Activated T-cell treated with anti-CD3 and anti-CD28 coated beads, Interleukin-2, amount 50 U/mL, for 24 hours (primary cell): ENCODE results near the gene SLC6A13.

Experiments
- DNase-seq: peaks from one replicate; pipeline ENCODE4 v3.0.0-alpha.2; 2020
- H3K27ac Mint-ChIP-seq: 2 replicates; pipeline ENCODE4 v1.8.0; 2020; ENCODE audit warnings: mild to moderate bottlenecking, mixed read lengths
- H3K27me3 Mint-ChIP-seq: 2 replicates; pipeline ENCODE4 v1.8.0; 2020; ENCODE audit warnings: mixed read lengths
- H3K36me3 Mint-ChIP-seq: 2 replicates; pipeline ENCODE4 v1.8.0; 2020; ENCODE audit warnings: low read depth, mixed read lengths
- H3K4me1 Mint-ChIP-seq: 2 replicates; pipeline ENCODE4 v1.8.0; 2020; ENCODE audit warnings: low read depth, mixed read lengths
- H3K4me3 Mint-ChIP-seq: 2 replicates; pipeline ENCODE4 v1.8.0; 2020; ENCODE audit warnings: mild to moderate bottlenecking, moderate library complexity, mixed read lengths
- H3K9me3 Mint-ChIP-seq: 2 replicates; pipeline ENCODE4 v1.8.0; 2020; ENCODE audit warnings: mixed read lengths

Gene SLC6A13

DNA sequence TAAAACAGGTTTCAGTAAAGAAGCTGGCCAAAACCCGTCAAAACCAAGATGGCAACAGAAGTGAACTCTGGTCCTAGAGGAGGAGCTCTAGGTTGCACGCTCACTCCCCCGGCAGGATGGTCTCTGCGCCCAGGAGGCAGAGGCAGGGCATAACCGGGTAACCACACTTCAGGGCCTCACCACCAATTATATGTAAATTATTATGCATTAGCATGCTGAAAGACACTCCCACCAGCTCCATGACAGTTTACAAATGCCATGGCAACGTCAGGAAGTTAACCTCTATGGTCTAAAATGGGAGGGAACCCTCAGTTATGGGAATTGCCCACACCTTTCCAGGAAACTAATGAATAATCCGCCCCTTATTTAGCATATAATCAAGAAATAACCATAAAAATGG, 28.6 kb downstream of the SLC6A13 start:
- peaks cover 11% of the 10 kb centered on the region for H3K9me3 Mint-ChIP-seq
- H3K4me1 Mint-ChIP-seq, result no peaks in the 10 kb centered on the region
- H3K27me3 Mint-ChIP-seq, result peaks cover 2% of the 10 kb centered on the region
- no peaks in the 10 kb centered on the region for H3K36me3 Mint-ChIP-seq
- H3K4me3 Mint-ChIP-seq, result no peak overlapping the region
- H3K27ac Mint-ChIP-seq, result no peak overlapping the region
- DNase-seq, result no peak

DNA sequence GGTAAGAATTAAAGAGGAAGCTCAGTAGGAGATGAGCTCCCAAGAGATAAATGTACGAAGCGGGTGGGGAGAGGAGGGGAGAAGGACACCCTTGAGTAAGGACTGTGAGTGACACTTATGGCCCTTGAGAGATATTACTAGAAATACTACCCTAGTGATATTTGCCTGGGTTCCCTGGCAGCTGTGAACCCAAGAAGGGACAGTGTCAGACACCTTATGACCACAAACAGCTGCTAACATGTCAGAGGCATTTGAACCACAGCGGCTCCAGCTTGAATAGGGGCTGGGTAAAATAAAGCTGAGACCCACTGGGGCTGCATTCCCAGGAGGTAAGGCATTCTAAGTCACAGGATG, 29.0 kb downstream of the SLC6A13 start:
- peaks cover 11% of the 10 kb centered on the region for H3K9me3 Mint-ChIP-seq
- H3K4me1 Mint-ChIP-seq, result no peaks in the 10 kb centered on the region
- DNase-seq, result no peak
- no peak overlapping the region for H3K4me3 Mint-ChIP-seq
- H3K36me3 Mint-ChIP-seq, result no peaks in the 10 kb centered on the region
- peaks cover 2% of the 10 kb centered on the region for H3K27me3 Mint-ChIP-seq
- H3K27ac Mint-ChIP-seq, result no peak overlapping the region

DNA sequence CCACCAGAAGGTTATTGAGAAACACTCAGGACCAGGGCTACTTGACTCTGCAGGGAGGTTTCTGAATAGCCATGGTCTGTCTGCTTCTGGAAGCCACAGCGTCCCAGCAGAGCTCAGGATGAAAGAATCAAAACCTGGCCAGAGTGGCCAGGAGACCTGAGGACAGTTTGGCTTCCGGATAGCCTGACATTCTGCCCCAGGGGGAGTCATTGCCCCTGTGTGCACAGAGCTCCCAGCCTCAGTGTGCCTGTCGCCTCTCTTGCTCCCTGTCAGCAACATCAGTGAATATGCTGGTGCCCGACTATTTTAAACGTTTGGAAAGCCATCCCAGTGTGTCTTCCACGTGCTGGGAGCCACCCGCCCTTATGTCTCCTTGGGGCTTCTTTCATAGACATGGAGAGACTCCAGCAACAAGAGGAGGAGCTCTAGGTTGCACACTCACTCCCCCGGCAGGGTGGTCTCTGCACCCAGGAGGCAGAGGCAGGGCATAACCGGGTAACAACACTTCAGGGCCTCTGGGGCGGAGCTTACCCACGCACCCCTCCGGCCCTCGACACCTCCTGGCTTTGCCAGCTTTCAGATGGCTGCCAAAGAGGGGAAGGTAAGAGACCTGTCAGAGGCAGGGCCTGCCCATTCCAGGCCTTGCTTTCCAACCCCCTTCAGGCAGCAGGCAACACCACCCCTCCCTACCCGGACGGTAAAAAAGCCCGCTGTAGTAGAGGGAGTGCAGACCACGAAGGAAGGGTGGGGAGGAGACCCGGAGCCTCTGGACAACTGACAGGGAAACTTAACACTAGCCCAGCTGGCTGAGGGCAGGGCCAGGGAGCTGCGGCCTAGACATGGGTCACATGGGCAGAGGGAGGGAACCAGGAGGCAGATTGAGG, 29.7 kb downstream of the SLC6A13 start:
- DNase-seq, result no peak
- H3K27me3 Mint-ChIP-seq, result peaks cover 2% of the 10 kb centered on the region
- H3K36me3 Mint-ChIP-seq, result no peaks in the 10 kb centered on the region
- H3K4me3 Mint-ChIP-seq, result no peak overlapping the region
- H3K9me3 Mint-ChIP-seq, result peaks cover 11% of the 10 kb centered on the region
- H3K4me1 Mint-ChIP-seq, result no peaks in the 10 kb centered on the region
- no peak overlapping the region for H3K27ac Mint-ChIP-seq

- Mint-ChIP-seq H3K4me3 (no peak overlapping the region), H3K27ac (no peak overlapping the region), H3K27me3 (no peaks in the 10 kb centered on the region), H3K4me1 (no peaks in the 10 kb centered on the region), H3K36me3 (no peaks in the 10 kb centered on the region), H3K9me3 (peaks cover 7% of the 10 kb centered on the region)
- no peak for DNase-seq
Measured at GRCh38 chr12:230925-231671, 31.5 kb downstream of the SLC6A13 start.

- Mint-ChIP-seq H3K4me3 (no peak overlapping the region), H3K27me3 (no peaks in the 10 kb centered on the region), H3K9me3 (no peaks in the 10 kb centered on the region), H3K27ac (no peak overlapping the region), H3K4me1 (no peaks in the 10 kb centered on the region), H3K36me3 (no peaks in the 10 kb centered on the region)
- DNase-seq, result no peak
Measured at GRCh38 chr12:229441-230191, 33.0 kb downstream of the SLC6A13 start.

GRCh38 chr12:228846-229200, 33.8 kb downstream of the SLC6A13 start:
- Mint-ChIP-seq H3K4me3 (no peak overlapping the region), H3K9me3 (no peaks in the 10 kb centered on the region), H3K27ac (no peak overlapping the region), H3K36me3 (no peaks in the 10 kb centered on the region), H3K4me1 (no peaks in the 10 kb centered on the region), H3K27me3 (no peaks in the 10 kb centered on the region)
- DNase-seq, result no peak

DNA sequence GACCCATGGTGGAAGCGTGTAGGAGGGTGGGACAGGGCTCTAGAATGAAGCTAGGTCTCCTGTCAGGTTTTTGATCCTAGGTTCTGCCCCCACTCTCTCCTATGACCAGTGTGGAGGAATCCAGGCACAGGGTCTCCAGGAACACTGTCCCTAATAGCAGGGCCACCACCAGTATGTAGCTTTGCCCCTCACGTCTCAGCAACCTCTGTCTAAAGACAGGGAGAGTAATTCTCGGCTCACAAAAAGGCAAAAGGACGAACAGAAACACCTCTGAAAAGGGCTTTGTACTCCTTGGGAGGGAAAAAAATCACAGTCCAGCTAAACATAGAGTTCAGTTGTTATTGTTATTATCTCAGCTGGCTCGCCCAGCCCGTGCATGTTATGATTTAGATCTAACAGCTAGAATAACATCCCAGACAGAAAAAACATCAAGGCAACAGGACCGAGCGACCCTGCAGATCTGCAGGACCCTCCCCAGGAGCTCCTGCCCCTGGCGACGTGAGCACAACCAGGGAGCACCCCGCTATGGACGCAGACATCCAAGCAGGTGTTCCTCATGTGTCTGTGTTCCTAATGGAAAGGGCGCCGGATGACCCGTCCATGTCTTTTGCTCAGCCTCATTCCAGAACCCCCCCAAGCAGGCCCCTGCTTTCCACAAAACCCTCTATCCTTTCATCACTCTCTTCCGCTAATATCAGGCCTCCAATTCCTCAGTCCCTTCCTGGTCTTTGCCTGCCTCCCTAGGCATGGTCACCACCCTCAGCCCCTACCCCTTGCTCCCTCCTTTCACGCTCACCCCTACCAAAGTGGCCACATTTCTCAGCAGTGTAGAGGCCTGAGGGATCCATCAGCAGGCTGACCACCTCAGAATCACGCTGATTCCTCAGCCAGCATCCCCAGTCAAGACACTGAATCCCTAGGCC, 34.5 kb downstream of the SLC6A13 start:
- Mint-ChIP-seq H3K9me3 (no peaks in the 10 kb centered on the region), H3K4me1 (no peaks in the 10 kb centered on the region), H3K4me3 (no peak overlapping the region), H3K36me3 (no peaks in the 10 kb centered on the region), H3K27ac (no peak overlapping the region), H3K27me3 (no peaks in the 10 kb centered on the region)
- DNase-seq, result no peak

GRCh38 chr12:227286-227915, 35.2 kb downstream of the SLC6A13 start:
- H3K36me3 Mint-ChIP-seq, result no peaks in the 10 kb centered on the region
- H3K9me3 Mint-ChIP-seq, result no peaks in the 10 kb centered on the region
- H3K27me3 Mint-ChIP-seq, result no peaks in the 10 kb centered on the region
- no peaks in the 10 kb centered on the region for H3K4me1 Mint-ChIP-seq
- H3K4me3 Mint-ChIP-seq, result no peak overlapping the region
- no peak overlapping the region for H3K27ac Mint-ChIP-seq
- DNase-seq, result no peak

DNA sequence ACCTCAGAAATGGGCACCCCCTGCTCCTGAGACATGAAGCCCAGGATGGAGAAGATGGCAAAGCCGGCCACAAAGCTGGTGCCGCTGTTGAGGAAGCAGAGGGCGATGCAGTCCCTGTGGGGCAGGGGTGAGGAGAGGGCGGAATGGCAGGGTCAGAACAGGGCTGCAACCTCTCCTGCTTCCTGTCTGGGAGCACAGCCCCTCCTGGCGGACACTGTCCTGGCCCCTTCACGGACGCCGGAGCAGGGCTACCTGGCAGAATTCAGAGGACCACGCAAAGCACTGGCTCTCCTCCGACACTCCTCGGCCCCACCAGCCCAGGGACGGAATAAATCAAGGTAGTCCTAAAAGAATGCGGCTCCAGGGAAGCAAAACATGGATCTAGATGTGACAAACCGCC, 36.2 kb downstream of the SLC6A13 start:
- no peak overlapping the region for H3K4me3 Mint-ChIP-seq
- no peaks in the 10 kb centered on the region for H3K4me1 Mint-ChIP-seq
- no peaks in the 10 kb centered on the region for H3K36me3 Mint-ChIP-seq
- H3K27me3 Mint-ChIP-seq, result no peaks in the 10 kb centered on the region
- H3K9me3 Mint-ChIP-seq, result no peaks in the 10 kb centered on the region
- DNase-seq, result no peak
- H3K27ac Mint-ChIP-seq, result no peak overlapping the region

- Mint-ChIP-seq H3K4me1 (no peaks in the 10 kb centered on the region), H3K27me3 (no peaks in the 10 kb centered on the region), H3K27ac (no peak overlapping the region), H3K36me3 (no peaks in the 10 kb centered on the region), H3K4me3 (no peak overlapping the region), H3K9me3 (no peaks in the 10 kb centered on the region)
- no peak for DNase-seq
Measured at GRCh38 chr12:225012-225411, 37.6 kb downstream of the SLC6A13 start.

- Mint-ChIP-seq H3K4me3 (no peak overlapping the region), H3K9me3 (no peaks in the 10 kb centered on the region), H3K27me3 (peaks cover 1% of the 10 kb centered on the region), H3K36me3 (no peaks in the 10 kb centered on the region), H3K27ac (no peak overlapping the region), H3K4me1 (no peaks in the 10 kb centered on the region)
- no peak for DNase-seq
Measured at GRCh38 chr12:224330-224729, 38.3 kb downstream of the SLC6A13 start.

DNA sequence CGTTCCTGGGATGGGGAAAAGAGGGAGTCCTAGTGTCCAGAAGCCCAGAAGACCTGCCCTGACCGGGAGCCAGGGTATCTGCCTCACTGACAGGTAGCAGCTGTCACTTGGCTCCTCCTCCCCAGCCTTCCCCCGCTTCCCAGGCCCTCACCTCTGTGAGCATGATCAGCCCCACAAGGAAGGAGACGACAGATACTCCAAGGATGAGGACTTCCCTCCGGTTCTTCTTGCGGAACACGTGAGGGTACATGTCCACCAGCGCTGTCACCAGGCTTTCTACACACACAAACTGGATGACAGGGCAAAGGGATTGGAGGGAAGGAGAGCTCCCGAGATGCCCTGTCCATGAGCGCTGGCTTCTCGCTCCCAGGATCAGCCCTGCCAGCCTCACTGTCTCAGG, 38.8 kb downstream of the SLC6A13 start:
- no peak for DNase-seq
- no peaks in the 10 kb centered on the region for H3K9me3 Mint-ChIP-seq
- H3K4me3 Mint-ChIP-seq, result no peak overlapping the region
- H3K4me1 Mint-ChIP-seq, result no peaks in the 10 kb centered on the region
- no peak overlapping the region for H3K27ac Mint-ChIP-seq
- H3K27me3 Mint-ChIP-seq, result peaks cover 6% of the 10 kb centered on the region
- H3K36me3 Mint-ChIP-seq, result no peaks in the 10 kb centered on the region

- Mint-ChIP-seq H3K36me3 (no peaks in the 10 kb centered on the region), H3K9me3 (no peaks in the 10 kb centered on the region), H3K4me1 (no peaks in the 10 kb centered on the region), H3K27ac (no peak overlapping the region), H3K27me3 (peaks cover 8% of the 10 kb centered on the region), H3K4me3 (no peak overlapping the region)
- DNase-seq, result no peak
Measured at GRCh38 chr12:221736-222135, 40.9 kb downstream of the SLC6A13 start.
